Tibial nerve (tissue), 4 donors: ENCODE results near the gene APOBEC4.

Experiments used
- EP300 ChIP-seq, 2 donors: sonication (generic); formaldehyde crosslinking; IDR thresholded peaks; one replicate each; pipeline ENCODE4 v1.6.1; 2017; ENCODE audit warnings: antibody characterized with exemption in 2 of 2, mild to moderate bottlenecking in 1 of 2
- POLR2A ChIP-seq, 2 donors: fragments of 450-650 bp; IDR thresholded peaks; one replicate each; pipeline ENCODE4 v1.6.1; 2017; ENCODE audit warnings: antibody characterized with exemption in 2 of 2, mild to moderate bottlenecking in 2 of 2, moderate library complexity in 2 of 2
- TF ChIP-seq, protein P1 (sequence below), 5 experiments: fragments of 200-600 bp in 3 of 5; fragments of 450-650 bp in 2 of 5; sonication (generic) in 3 of 5; IDR thresholded peaks; one replicate each; pipeline ENCODE4 v1.5.1; 2016 to 2019; ENCODE audit warnings: antibody characterized with exemption in 5 of 5, mild to moderate bottlenecking in 3 of 5, moderate library complexity in 2 of 5

DNA sequence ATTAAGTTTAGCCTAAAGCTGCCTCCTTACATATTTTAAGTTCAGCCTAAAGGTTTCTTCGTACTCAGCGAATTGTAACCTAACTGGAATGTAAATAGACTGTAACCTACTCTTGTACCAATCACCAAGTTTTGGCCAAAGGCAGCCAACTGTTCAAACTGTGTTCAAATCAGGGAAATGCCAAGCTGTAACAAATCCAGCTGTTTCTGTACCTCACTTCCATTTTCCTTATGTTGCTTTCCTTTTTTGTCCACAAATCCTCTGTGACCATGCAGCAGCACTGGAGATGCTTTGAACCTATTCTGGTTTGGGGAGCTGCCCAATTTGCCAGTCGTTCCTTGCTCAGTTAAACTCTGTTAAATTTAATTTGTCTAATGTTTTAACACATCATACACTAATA is 3.2 kb upstream of the APOBEC4 start:
- no peak for TF ChIP-seq POLR2A (IDR thresholded peaks at IDR 0.05)
- TF ChIP-seq, protein P1, sequence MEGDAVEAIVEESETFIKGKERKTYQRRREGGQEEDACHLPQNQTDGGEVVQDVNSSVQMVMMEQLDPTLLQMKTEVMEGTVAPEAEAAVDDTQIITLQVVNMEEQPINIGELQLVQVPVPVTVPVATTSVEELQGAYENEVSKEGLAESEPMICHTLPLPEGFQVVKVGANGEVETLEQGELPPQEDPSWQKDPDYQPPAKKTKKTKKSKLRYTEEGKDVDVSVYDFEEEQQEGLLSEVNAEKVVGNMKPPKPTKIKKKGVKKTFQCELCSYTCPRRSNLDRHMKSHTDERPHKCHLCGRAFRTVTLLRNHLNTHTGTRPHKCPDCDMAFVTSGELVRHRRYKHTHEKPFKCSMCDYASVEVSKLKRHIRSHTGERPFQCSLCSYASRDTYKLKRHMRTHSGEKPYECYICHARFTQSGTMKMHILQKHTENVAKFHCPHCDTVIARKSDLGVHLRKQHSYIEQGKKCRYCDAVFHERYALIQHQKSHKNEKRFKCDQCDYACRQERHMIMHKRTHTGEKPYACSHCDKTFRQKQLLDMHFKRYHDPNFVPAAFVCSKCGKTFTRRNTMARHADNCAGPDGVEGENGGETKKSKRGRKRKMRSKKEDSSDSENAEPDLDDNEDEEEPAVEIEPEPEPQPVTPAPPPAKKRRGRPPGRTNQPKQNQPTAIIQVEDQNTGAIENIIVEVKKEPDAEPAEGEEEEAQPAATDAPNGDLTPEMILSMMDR (IDR thresholded peaks at IDR 0.05): no peak
- TF ChIP-seq EP300 (IDR thresholded peaks at IDR 0.05): no peak
